ENCODE measurements around the gene EPS8.

DNA sequence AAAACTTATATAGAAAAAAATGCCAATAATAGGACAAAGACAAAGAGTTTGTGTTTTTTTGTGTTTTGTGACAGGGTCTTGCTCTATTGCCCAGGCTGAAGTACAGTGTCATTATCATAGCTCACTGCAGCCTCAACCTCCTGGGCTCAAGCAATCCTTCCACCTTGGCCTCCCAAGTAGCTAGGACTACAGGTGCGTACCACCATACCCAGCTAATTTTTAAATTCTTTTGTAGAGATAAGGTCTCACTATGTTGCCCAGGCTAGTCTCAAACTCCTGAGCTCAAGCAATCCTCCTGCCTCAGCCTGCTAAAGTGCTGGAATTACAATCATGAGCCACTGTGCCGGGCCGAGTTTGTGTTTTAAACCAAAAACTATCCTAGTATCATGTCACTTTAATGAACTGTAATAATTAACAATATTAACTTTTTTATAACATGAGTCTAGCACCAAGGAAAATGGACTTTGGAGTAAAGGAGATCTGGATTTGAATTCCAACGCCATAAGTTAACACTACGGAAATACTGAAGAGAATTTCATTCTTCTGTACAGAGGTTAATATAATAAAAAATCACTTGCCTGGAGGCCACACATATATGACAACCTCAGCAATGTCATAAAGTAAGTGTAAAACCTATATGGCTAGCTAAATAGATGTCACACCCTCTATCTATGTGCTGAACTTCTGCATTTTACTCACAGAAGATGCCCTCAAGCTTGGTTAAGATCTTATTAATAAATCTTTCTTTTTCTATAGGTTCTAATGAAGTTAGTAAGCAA, 53.2 kb downstream of the EPS8 start:
- TF ChIP-seq EZH2phosphoT487 (IDR thresholded peaks at IDR 0.05; ENCODE audit: borderline replicate concordance, low read depth, low read length): no peak
- TF ChIP-seq, protein P1, sequence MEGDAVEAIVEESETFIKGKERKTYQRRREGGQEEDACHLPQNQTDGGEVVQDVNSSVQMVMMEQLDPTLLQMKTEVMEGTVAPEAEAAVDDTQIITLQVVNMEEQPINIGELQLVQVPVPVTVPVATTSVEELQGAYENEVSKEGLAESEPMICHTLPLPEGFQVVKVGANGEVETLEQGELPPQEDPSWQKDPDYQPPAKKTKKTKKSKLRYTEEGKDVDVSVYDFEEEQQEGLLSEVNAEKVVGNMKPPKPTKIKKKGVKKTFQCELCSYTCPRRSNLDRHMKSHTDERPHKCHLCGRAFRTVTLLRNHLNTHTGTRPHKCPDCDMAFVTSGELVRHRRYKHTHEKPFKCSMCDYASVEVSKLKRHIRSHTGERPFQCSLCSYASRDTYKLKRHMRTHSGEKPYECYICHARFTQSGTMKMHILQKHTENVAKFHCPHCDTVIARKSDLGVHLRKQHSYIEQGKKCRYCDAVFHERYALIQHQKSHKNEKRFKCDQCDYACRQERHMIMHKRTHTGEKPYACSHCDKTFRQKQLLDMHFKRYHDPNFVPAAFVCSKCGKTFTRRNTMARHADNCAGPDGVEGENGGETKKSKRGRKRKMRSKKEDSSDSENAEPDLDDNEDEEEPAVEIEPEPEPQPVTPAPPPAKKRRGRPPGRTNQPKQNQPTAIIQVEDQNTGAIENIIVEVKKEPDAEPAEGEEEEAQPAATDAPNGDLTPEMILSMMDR (conservative IDR thresholded peaks at IDR 0.05; ENCODE audit: low read length): no peak

Measured in OCI-LY7 (cell line).